HEK293 (cell line): ENCODE data around the gene CNTFR.

Experiments used
- CTCF ChIA-PET: fragments of 350-600 bp; formaldehyde crosslinking; extraction: SDS; loops from one replicate; lab custom pipeline; 2021; ENCODE audit warnings: antibody characterized with exemption; lab: Yijun Ruan, JAX
- POLR2A ChIA-PET: fragments of 300-600 bp; formaldehyde crosslinking; extraction: SDS; loops from one replicate; lab custom pipeline; 2020; ENCODE audit warnings: antibody characterized with exemption, inconsistent platforms; lab: Yijun Ruan, JAX
- H3K27ac ChIP-seq: fragments of 200-500 bp; sonication (Bioruptor generic); 2 replicates; pipeline ENCODE4 v1.5.1; 2014; ENCODE audit warnings: low read depth, low read length, control low read depth, inconsistent platforms; ENCODE audit errors: extremely low read depth
- H3K36me3 ChIP-seq, 2 experiments: fragments of 200-500 bp in 1 of 2; sonication (Bioruptor generic) in 1 of 2; 1 replicate in 1 of 2; 2 replicates in 1 of 2; pipeline ENCODE4 v1.5.1; 2014 to 2017; ENCODE audit warnings: inconsistent platforms in 2 of 2, low read length in 2 of 2; ENCODE audit not compliant: control insufficient read depth in 2 of 2, insufficient read depth in 1 of 2
- H3K4me1 ChIP-seq: fragments of 200-500 bp; sonication (Bioruptor generic); 2 replicates; pipeline ENCODE4 v1.5.1; 2014; ENCODE audit warnings: mild to moderate bottlenecking, low read length, inconsistent platforms; ENCODE audit not compliant: control insufficient read depth, insufficient read depth
- H3K4me3 ChIP-seq: 2 replicates; pipeline ENCODE4 v1.5.1; 2011; ENCODE audit warnings: low read depth, mild to moderate bottlenecking, control low read depth, low read length, moderate library complexity
- H3K9me3 ChIP-seq: fragments of 200-500 bp; sonication (Bioruptor generic); 2 replicates; pipeline ENCODE4 v1.5.1; 2014; ENCODE audit warnings: low read depth, low read length, inconsistent platforms; ENCODE audit not compliant: control insufficient read depth, insufficient read depth
- AEBP2 ChIP-seq: fragments of 450-650 bp; formaldehyde crosslinking; IDR thresholded peaks from 2 replicates; pipeline ENCODE4 v1.5.1; 2016; ENCODE audit warnings: missing biosample characterization, missing genetic modification characterization, borderline replicate concordance
- GLIS2 ChIP-seq: fragments of 450-650 bp; formaldehyde crosslinking; IDR thresholded peaks from 2 replicates; pipeline ENCODE4 v1.5.1; 2016; ENCODE audit warnings: missing biosample characterization, missing genetic modification characterization
- KLF10 ChIP-seq: fragments of 450-650 bp; IDR thresholded peaks from 2 replicates; pipeline ENCODE4 v1.5.1; 2018; ENCODE audit warnings: missing biosample characterization, mild to moderate bottlenecking, missing genetic modification characterization
- PRDM2 ChIP-seq: fragments of 450-650 bp; formaldehyde crosslinking; IDR thresholded peaks from 2 replicates; pipeline ENCODE4 v1.5.1; 2016; ENCODE audit warnings: missing biosample characterization, missing genetic modification characterization, borderline replicate concordance
- SP7 ChIP-seq: fragments of 450-650 bp; formaldehyde crosslinking; IDR thresholded peaks from 2 replicates; pipeline ENCODE4 v1.5.1; 2016; ENCODE audit warnings: missing biosample characterization, missing genetic modification characterization
- ZBTB20 ChIP-seq: fragments of 450-650 bp; formaldehyde crosslinking; IDR thresholded peaks from 2 replicates; pipeline ENCODE4 v1.5.1; 2016; ENCODE audit warnings: missing biosample characterization, missing genetic modification characterization
- ZNF221 ChIP-seq: fragments of 450-650 bp; formaldehyde crosslinking; IDR thresholded peaks from 2 replicates; pipeline ENCODE4 v1.5.1; 2017; ENCODE audit warnings: missing biosample characterization, missing genetic modification characterization, borderline replicate concordance
- ZNF223 ChIP-seq: fragments of 450-650 bp; formaldehyde crosslinking; IDR thresholded peaks from 2 replicates; pipeline ENCODE4 v1.5.1; 2016; ENCODE audit warnings: missing biosample characterization, missing genetic modification characterization
- ZNF239 ChIP-seq: fragments of 450-650 bp; formaldehyde crosslinking; IDR thresholded peaks from 2 replicates; pipeline ENCODE4 v1.5.1; 2016; ENCODE audit warnings: missing biosample characterization, missing genetic modification characterization
- ZNF24 ChIP-seq: fragments of 450-650 bp; formaldehyde crosslinking; IDR thresholded peaks from 2 replicates; pipeline ENCODE4 v1.5.1; 2016; ENCODE audit warnings: missing biosample characterization, missing genetic modification characterization
- ZNF248 ChIP-seq: fragments of 450-650 bp; formaldehyde crosslinking; IDR thresholded peaks from 2 replicates; pipeline ENCODE4 v1.5.1; 2017; ENCODE audit warnings: missing biosample characterization, missing genetic modification characterization
- ZNF274 ChIP-seq, 2 experiments: fragments of 200-500 bp in 1 of 2; fragments of 450-650 bp in 1 of 2; sonication (Bioruptor generic) in 1 of 2; formaldehyde crosslinking in 1 of 2; IDR thresholded peaks; 2 replicates each; pipeline versions ENCODE4 v1.5.1 to v1.6.1; 2014 to 2016; ENCODE audit warnings: borderline replicate concordance in 1 of 2, inconsistent platforms in 1 of 2, low read length in 1 of 2, missing biosample characterization in 1 of 2, missing genetic modification characterization in 1 of 2
- ZNF292 ChIP-seq: fragments of 450-650 bp; formaldehyde crosslinking; IDR thresholded peaks from 2 replicates; pipeline ENCODE4 v1.5.1; 2016; ENCODE audit warnings: low read depth, missing biosample characterization, missing genetic modification characterization, borderline replicate concordance
- ZNF302 ChIP-seq: fragments of 450-650 bp; formaldehyde crosslinking; IDR thresholded peaks from 2 replicates; pipeline ENCODE4 v1.5.1; 2016; ENCODE audit warnings: missing biosample characterization, missing genetic modification characterization, low read depth
- ZNF391 ChIP-seq: fragments of 450-650 bp; formaldehyde crosslinking; IDR thresholded peaks from 2 replicates; pipeline ENCODE4 v1.5.1; 2016; ENCODE audit warnings: low read depth, missing biosample characterization, missing genetic modification characterization, borderline replicate concordance
- ZNF394 ChIP-seq: fragments of 450-650 bp; formaldehyde crosslinking; IDR thresholded peaks from 2 replicates; pipeline ENCODE4 v1.5.1; 2016; ENCODE audit warnings: missing biosample characterization, missing genetic modification characterization, mild to moderate bottlenecking, moderate library complexity, borderline replicate concordance
- ZNF423 ChIP-seq: fragments of 450-650 bp; formaldehyde crosslinking; IDR thresholded peaks from 2 replicates; pipeline ENCODE4 v1.5.1; 2016; ENCODE audit warnings: missing biosample characterization, missing genetic modification characterization
- ZNF48 ChIP-seq: fragments of 450-650 bp; formaldehyde crosslinking; IDR thresholded peaks from 2 replicates; pipeline ENCODE4 v1.5.1; 2016; ENCODE audit warnings: missing biosample characterization, missing genetic modification characterization
- ZNF701 ChIP-seq: fragments of 450-650 bp; formaldehyde crosslinking; IDR thresholded peaks from 2 replicates; pipeline ENCODE4 v1.5.1; 2016; ENCODE audit warnings: missing biosample characterization, missing genetic modification characterization
- ZNF792 ChIP-seq: fragments of 450-650 bp; formaldehyde crosslinking; IDR thresholded peaks from 2 replicates; pipeline ENCODE4 v1.5.1; 2016; ENCODE audit warnings: missing biosample characterization, missing genetic modification characterization
- ZNF830 ChIP-seq: fragments of 450-650 bp; IDR thresholded peaks from 2 replicates; pipeline ENCODE4 v1.5.0; 2018; ENCODE audit warnings: missing biosample characterization, missing genetic modification characterization, low read depth, mild to moderate bottlenecking, moderate library complexity
- TF ChIP-seq, protein P1 (sequence below): IDR thresholded peaks from 2 replicates; pipeline ENCODE4 v1.6.1; 2011; ENCODE audit warnings: mild to moderate bottlenecking, low read depth, low read length, borderline replicate concordance
- TF ChIP-seq, protein P2 (sequence below): fragments of 450-650 bp; formaldehyde crosslinking; IDR thresholded peaks from 2 replicates; pipeline ENCODE4 v1.5.1; 2016; ENCODE audit warnings: missing biosample characterization, missing genetic modification characterization
- TF ChIP-seq, protein P3 (sequence below): fragments of 450-650 bp; formaldehyde crosslinking; IDR thresholded peaks from 2 replicates; pipeline ENCODE4 v1.5.1; 2016; ENCODE audit warnings: missing biosample characterization, missing genetic modification characterization

CNTFR gene

DNA sequence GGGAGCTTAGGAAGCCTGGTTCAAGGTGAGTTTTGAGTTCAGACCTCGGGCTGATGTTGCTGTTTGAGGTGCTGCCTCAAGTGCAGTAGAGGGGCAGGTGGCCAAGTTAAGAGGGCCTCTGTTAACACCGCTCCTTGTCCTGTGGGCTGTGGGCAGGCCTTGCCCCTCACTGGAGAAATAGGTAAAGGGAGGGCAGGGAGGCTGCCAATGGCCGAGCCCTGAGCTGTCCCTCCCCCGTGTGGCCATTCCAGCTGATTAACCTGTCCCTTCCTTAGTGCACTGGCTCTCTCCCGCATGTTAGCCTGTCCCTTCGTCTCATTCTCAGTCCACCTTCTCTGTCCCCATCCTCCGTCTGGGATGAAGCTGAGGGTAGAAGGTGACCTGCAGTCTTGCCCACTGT is 21.4 kb downstream of the CNTFR start:
- POLR2A ChIA-PET = no interaction called here
- H3K36me3 ChIP-seq = no peaks in the 10 kb centered on the region
- no peak overlapping the region for H3K27ac ChIP-seq
- H3K9me3 ChIP-seq = no peaks in the 10 kb centered on the region
- TF ChIP-seq ZNF792 (tag by site-specific recombination) (no peak), AEBP2 (tag by site-specific recombination) (no peak), GLIS2 (no peak), ZNF394 (tag by site-specific recombination) (no peak), ZNF248 (tag by site-specific recombination) (no peak), KLF10 (no peak), ZBTB20 (tag by site-specific recombination) (no peak), ZNF701 (no peak), ZNF302 (tag by site-specific recombination) (no peak), ZNF391 (tag by site-specific recombination) (no peak), ZNF830 (tag by site-specific recombination) (no peak), ZNF223 (tag by site-specific recombination) (no peak), ZNF24 (tag by site-specific recombination) (no peak)
- TF ChIP-seq, protein P1, sequence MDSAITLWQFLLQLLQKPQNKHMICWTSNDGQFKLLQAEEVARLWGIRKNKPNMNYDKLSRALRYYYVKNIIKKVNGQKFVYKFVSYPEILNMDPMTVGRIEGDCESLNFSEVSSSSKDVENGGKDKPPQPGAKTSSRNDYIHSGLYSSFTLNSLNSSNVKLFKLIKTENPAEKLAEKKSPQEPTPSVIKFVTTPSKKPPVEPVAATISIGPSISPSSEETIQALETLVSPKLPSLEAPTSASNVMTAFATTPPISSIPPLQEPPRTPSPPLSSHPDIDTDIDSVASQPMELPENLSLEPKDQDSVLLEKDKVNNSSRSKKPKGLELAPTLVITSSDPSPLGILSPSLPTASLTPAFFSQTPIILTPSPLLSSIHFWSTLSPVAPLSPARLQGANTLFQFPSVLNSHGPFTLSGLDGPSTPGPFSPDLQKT = no peak
- CTCF ChIA-PET = interaction anchor here (0.9 to 3.7 kb wide), 3 partner anchors 20 to 164 kb away, joined by 3 to 26 read pairs (median 5); no protein-coding TSS in a partner anchor
- no peak overlapping the region for H3K4me3 ChIP-seq
- no peaks in the 10 kb centered on the region for H3K4me1 ChIP-seq

- Histone ChIP-seq H3K36me3 (no peaks in the 10 kb centered on the region), H3K4me1 (no peaks in the 10 kb centered on the region), H3K9me3 (no peaks in the 10 kb centered on the region), H3K27ac (no peak overlapping the region), H3K4me3 (no peak overlapping the region)
- ChIA-PET POLR2A (no interaction called here), CTCF (interaction anchor here (1.0 kb wide), 1 partner anchor 9 kb away, joined by 3 read pairs; no protein-coding TSS in a partner anchor)
- no peak for TF ChIP-seq ZNF239
- no peak for TF ChIP-seq ZNF423
- TF ChIP-seq PRDM2 (tag by site-specific recombination) = no peak
- no peak for TF ChIP-seq KLF10
- TF ChIP-seq ZNF274 (IDR thresholded peaks at IDR 0.05; ENCODE audit: low read length) = no peak
- no peak for TF ChIP-seq ZNF274 (tag by site-specific recombination; IDR thresholded peaks at IDR 0.05; ENCODE audit: borderline replicate concordance)
- TF ChIP-seq, protein P2, sequence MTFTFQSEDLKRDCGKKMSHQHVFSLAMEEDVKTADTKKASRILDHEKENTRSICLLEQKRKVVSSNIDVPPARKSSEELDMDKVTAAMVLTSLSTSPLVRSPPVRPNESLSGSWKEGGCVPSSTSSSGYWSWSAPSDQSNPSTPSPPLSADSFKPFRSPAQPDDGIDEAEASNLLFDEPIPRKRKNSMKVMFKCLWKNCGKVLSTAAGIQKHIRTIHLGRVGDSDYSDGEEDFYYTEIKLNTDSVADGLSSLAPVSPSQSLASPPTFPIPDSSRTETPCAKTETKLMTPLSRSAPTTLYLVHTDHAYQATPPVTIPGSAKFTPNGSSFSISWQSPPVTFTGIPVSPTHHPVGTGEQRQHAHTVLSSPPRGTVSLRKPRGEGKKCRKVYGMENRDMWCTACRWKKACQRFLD = no peak
- no peak for TF ChIP-seq SP7 (tag by site-specific recombination)
- TF ChIP-seq ZNF292 = no peak
- TF ChIP-seq ZNF221 (tag by site-specific recombination) = no peak
- TF ChIP-seq ZNF248 (tag by site-specific recombination) = no peak
- TF ChIP-seq ZNF48 = no peak
- TF ChIP-seq, protein P3, sequence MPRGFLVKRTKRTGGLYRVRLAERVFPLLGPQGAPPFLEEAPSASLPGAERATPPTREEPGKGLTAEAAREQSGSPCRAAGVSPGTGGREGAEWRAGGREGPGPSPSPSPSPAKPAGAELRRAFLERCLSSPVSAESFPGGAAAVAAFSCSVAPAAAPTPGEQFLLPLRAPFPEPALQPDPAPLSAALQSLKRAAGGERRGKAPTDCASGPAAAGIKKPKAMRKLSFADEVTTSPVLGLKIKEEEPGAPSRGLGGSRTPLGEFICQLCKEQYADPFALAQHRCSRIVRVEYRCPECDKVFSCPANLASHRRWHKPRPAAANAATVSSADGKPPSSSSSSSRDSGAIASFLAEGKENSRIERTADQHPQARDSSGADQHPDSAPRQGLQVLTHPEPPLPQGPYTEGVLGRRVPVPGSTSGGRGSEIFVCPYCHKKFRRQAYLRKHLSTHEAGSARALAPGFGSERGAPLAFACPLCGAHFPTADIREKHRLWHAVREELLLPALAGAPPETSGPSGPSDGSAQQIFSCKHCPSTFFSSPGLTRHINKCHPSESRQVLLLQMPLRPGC = no peak
Measured at GRCh38 chr9:34566972-34567371, 22.6 kb downstream of the CNTFR start.
